ENCODE measurements around the gene ZNF217.
A peak's percentile ranks its signal among the peaks of the same experiment; 100 is the strongest.
"Not testable (repeated sequence)": the region's sequence is repeated elsewhere in the genome, so short reads cannot be mapped to it uniquely, and the experiment has no call there.

Gene ZNF217

GRCh38 chr20:53626584-53626983 is 32.9 kb upstream of the ZNF217 start:
- no peak overlapping the region for H3K9ac ChIP-seq (ENCODE audit: low read depth, low read length)

GRCh38 chr20:53625311-53626129 is 31.9 kb upstream of the ZNF217 start:
- no peak overlapping the region for H3K9ac ChIP-seq (ENCODE audit: low read depth, low read length)
- peaks cover 27% of the 10 kb centered on the region for H3K4me1 ChIP-seq (ENCODE audit: insufficient read depth, low read length)
- no peaks in the 10 kb centered on the region for H3K9me3 ChIP-seq (ENCODE audit: control insufficient read depth, insufficient read depth, low read length)
- H3K36me3 ChIP-seq (ENCODE audit: insufficient read depth, low read length), result no peaks in the 10 kb centered on the region

More at GRCh38 chr20:53626584-53626983, 32.9 kb upstream of the ZNF217 start:
- Histone ChIP-seq H3K4me1 (ENCODE audit: insufficient read depth, low read length) (peaks cover 24% of the 10 kb centered on the region), H3K36me3 (ENCODE audit: insufficient read depth, low read length) (no peaks in the 10 kb centered on the region), H3K9me3 (ENCODE audit: control insufficient read depth, insufficient read depth, low read length) (no peaks in the 10 kb centered on the region)

DNA sequence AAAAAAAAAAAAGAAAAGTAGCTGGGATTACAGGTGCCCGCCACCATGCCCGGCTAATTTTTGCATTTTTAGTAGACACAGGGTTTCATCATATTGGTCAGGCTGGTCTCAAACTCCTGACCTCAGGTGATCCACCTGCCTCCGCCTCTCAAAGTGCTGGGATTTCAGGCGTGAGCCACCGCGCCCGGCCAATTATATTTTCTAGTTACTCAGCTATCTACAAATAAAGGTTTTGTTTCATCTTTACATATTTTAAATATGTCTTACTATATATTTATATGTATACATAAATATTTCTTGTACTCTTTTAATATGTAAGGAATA is 31.2 kb upstream of the ZNF217 start:
- H3K4me1 ChIP-seq (ENCODE audit: insufficient read depth, low read length), result peaks cover 27% of the 10 kb centered on the region
- H3K9me3 ChIP-seq (ENCODE audit: control insufficient read depth, insufficient read depth, low read length); H3K9ac ChIP-seq (ENCODE audit: low read depth, low read length); H3K36me3 ChIP-seq (ENCODE audit: insufficient read depth, low read length): not testable (repeated sequence)

DNA sequence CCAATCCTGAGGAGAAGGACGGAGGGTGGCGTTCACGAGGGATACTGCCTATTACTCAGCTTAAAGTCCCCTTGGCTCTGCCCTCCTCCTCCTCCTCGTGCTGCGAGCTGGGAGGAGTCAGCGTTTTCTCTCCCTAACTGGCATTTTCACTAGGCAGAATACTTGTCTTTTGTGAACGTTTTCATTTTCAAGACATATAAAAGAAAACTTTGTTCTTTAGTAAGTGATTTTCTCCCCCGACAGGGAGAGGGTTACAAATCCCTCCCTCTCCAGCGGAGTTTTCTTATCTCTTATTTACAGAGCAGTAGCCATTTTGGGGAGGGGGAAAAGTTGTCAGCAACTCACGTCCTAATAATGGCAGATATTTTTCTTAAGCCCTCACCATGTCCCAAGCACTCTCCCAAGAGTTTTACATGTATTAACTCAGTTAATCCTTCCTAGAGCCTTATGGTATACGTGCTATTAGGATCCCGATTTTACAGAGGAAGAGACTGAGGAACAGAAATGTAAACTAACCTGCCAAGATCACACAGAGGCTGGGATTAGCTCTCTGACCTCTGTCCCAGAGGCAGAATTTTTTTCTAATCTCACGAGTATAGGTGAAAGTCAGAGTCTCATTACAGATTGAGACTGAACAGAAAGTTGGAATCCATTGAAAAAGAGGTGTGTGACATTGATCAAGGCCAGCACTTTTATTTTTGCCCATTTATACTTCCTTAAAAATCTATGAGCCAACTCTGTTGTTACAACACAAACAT is 30.0 kb upstream of the ZNF217 start:
- Histone ChIP-seq H3K9ac (ENCODE audit: low read depth, low read length) (peak overlapping the region; percentile 79), H3K4me1 (ENCODE audit: insufficient read depth, low read length) (peaks cover 27% of the 10 kb centered on the region)

DNA sequence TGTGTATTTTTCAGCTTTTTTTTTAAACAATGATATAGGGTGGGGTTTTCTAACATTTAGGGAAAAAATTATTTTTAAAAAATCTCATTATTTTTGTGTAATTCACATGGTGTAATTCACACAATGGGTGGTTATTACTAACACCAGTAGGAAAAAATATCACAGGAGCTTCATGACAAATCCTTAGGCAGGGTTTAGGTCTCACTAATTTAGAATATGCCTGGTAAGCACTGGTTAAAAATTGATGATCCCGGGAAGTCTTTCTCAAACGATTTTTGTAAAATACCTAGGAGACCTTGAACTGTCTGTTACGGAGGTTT is 29.5 kb upstream of the ZNF217 start:
- H3K36me3 ChIP-seq (ENCODE audit: insufficient read depth, low read length), result no peaks in the 10 kb centered on the region
- peaks cover 27% of the 10 kb centered on the region for H3K4me1 ChIP-seq (ENCODE audit: insufficient read depth, low read length)
- H3K9me3 ChIP-seq (ENCODE audit: control insufficient read depth, insufficient read depth, low read length), result no peaks in the 10 kb centered on the region
- H3K9ac ChIP-seq (ENCODE audit: low read depth, low read length), result peak overlapping the region; percentile 79

More for the DNA sequence above, 30.0 kb upstream of the ZNF217 start:
- no peaks in the 10 kb centered on the region for H3K36me3 ChIP-seq (ENCODE audit: insufficient read depth, low read length)
- H3K9me3 ChIP-seq (ENCODE audit: control insufficient read depth, insufficient read depth, low read length), result no peaks in the 10 kb centered on the region

DNA sequence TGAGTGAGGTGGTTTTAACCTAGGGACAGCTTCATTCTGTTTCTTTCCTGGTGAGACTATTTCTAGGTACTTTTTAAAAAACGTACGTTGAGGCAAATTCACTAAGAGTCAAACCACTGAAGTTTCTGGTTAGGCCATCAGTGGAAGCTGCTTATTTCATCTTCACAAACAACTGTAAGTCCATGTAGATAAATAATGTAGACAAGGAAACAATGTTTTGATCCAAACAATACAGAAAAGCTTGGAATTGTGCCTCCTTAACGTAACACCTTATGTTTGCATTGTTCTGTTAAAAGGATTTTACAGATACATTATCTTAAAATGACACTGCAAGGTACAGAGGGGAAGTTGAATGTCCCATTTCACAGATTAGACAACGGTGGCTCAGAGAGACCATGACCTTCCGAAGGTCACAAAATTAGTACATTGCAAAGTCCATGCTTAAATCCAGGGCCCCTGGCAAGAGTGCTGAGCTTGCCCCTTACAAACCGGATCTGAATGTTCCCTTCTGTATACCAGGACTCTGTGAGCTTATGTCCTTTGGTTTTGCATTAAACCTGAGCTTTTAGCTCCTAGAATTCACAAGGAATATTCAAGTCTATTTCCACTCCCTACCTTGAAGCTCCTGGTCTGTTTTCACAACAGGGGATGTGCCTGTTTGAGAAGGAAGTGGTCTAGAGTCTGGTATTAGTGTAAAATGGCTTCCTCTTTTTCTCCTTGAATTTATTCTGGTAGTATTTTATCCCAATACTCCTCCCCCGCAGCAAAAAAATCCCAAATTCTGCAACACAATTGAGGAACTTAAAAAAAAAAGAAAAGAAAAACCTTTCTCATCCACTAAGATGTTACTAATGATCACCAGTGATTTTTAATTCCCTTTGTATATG is 28.9 kb upstream of the ZNF217 start:
- Histone ChIP-seq H3K9me3 (ENCODE audit: control insufficient read depth, insufficient read depth, low read length) (no peaks in the 10 kb centered on the region), H3K9ac (ENCODE audit: low read depth, low read length) (peak overlapping the region; percentile 79; the same call in 1 of the 2 replicates), H3K4me1 (ENCODE audit: insufficient read depth, low read length) (peaks cover 27% of the 10 kb centered on the region), H3K36me3 (ENCODE audit: insufficient read depth, low read length) (no peaks in the 10 kb centered on the region)

- no peaks in the 10 kb centered on the region for H3K9me3 ChIP-seq (ENCODE audit: control insufficient read depth, insufficient read depth, low read length)
- H3K9ac ChIP-seq (ENCODE audit: low read depth, low read length), result no peak overlapping the region
- peaks cover 27% of the 10 kb centered on the region for H3K4me1 ChIP-seq (ENCODE audit: insufficient read depth, low read length)
- no peaks in the 10 kb centered on the region for H3K36me3 ChIP-seq (ENCODE audit: insufficient read depth, low read length)
These were observed 28.0 kb upstream of the ZNF217 start for GRCh38 chr20:53621482-53622246.

DNA sequence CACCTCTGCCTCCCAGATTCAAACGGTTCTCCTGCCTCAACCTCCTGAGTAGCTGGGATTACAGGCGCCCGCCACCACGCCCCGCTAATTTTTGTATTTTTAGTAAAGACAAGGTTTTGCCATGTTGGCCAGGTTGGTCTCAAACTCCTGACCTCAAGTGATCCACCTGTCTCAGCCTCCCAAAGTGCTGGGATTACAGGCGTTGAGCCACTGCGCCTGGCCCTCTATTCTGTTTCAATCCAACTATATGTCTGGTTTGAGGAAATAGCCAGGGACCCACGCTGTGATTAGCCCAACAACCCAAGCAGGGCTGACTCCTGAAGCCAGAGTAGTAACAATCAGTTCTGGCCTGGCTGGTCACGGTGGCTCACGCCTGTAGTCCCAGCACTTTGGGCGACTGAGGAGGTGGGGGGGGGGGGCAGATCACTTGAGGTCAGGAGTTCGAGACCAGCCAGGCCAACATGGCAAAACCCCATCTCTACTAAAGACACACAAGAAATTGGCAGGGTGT is 24.9 kb upstream of the ZNF217 start:
- H3K4me1 ChIP-seq (ENCODE audit: insufficient read depth, low read length), result peaks cover 26% of the 10 kb centered on the region
- H3K9ac ChIP-seq (ENCODE audit: low read depth, low read length); H3K36me3 ChIP-seq (ENCODE audit: insufficient read depth, low read length); H3K9me3 ChIP-seq (ENCODE audit: control insufficient read depth, insufficient read depth, low read length): not testable (repeated sequence)

DNA sequence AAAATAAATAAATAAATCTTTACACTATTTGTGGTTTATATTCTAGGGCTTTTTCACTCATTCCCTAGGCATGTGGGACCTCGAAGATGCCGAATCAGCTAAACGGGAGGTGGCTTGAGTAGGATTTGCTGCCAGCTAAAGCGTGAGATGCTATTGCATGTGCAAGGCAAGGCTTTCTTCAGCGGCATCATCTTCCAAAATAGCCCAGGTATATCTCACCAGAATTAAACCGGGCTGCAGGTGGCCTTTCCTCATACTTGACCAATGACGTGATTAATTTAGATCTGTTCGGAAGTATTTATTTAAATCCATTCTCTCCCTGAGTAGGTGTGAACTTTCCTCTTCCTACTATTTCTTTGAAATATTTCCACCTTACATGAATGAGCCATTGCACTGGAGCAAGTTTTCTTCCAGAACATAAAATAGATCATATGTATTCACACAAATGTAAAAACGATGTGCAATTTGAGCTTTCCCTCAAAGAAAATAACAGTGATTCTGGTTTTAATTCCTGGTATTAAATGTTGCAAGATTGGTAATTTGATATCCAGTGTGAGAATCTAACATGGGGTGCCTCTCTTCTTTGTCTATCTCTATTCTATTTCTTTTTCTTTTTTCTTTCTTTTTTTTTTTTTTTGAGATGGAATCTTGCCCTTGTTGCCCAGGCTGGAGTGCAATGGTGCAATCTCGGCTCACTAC is 24.3 kb upstream of the ZNF217 start:
- peaks cover 28% of the 10 kb centered on the region for H3K4me1 ChIP-seq (ENCODE audit: insufficient read depth, low read length)
- H3K9ac ChIP-seq (ENCODE audit: low read depth, low read length), result no peak overlapping the region

GRCh38 chr20:53616489-53616888 is 22.9 kb upstream of the ZNF217 start:
- H3K9me3 ChIP-seq (ENCODE audit: control insufficient read depth, insufficient read depth, low read length); H3K9ac ChIP-seq (ENCODE audit: low read depth, low read length); H3K36me3 ChIP-seq (ENCODE audit: insufficient read depth, low read length): not testable (repeated sequence)
- H3K4me1 ChIP-seq (ENCODE audit: insufficient read depth, low read length), result peaks cover 13% of the 10 kb centered on the region

More for the DNA sequence above, 24.3 kb upstream of the ZNF217 start:
- Histone ChIP-seq H3K9me3 (ENCODE audit: control insufficient read depth, insufficient read depth, low read length) (no peaks in the 10 kb centered on the region), H3K36me3 (ENCODE audit: insufficient read depth, low read length) (no peaks in the 10 kb centered on the region)

GRCh38 chr20:53613748-53614147 is 20.1 kb upstream of the ZNF217 start:
- Histone ChIP-seq H3K36me3 (ENCODE audit: insufficient read depth, low read length) (no peaks in the 10 kb centered on the region), H3K4me1 (ENCODE audit: insufficient read depth, low read length) (peaks cover 22% of the 10 kb centered on the region), H3K9ac (ENCODE audit: low read depth, low read length) (no peak overlapping the region; the same call in 1 of the 2 replicates), H3K9me3 (ENCODE audit: control insufficient read depth, insufficient read depth, low read length) (no peaks in the 10 kb centered on the region)

- H3K4me1 ChIP-seq (ENCODE audit: insufficient read depth, low read length), result peaks cover 22% of the 10 kb centered on the region
- H3K36me3 ChIP-seq (ENCODE audit: insufficient read depth, low read length); H3K9ac ChIP-seq (ENCODE audit: low read depth, low read length): not testable (repeated sequence)
These were observed 18.6 kb upstream of the ZNF217 start for GRCh38 chr20:53612289-53612688.

DNA sequence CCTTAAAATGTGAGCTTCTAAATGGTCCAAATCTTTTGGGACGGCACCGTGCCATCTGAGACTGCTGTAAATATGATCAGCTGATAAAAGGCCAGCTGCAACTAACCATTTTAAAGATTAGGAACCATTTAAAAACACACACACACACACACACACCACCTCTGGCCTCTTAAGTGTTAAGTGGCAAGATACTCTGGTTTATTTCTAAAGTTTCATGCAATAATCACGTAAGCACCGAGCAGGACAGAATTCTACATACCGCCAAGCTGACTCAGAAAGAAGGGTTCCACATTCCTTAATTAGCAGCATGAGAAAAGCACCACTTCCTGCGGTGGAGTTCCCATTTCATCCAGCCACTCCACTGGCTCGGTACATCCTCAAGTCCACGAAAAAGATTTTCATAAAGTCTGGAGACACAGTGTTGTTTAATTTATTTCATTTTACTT is 17.8 kb upstream of the ZNF217 start:
- 0 out of 2 replicates have a peak overlapping the region, but pooled peaks have one; percentile 5 for H3K9ac ChIP-seq (ENCODE audit: low read depth, low read length)

More at GRCh38 chr20:53612289-53612688, 18.6 kb upstream of the ZNF217 start:
- not testable (repeated sequence) for H3K9me3 ChIP-seq (ENCODE audit: control insufficient read depth, insufficient read depth, low read length)

More for the DNA sequence above, 17.8 kb upstream of the ZNF217 start:
- H3K9me3 ChIP-seq (ENCODE audit: control insufficient read depth, insufficient read depth, low read length), result no peaks in the 10 kb centered on the region
- H3K36me3 ChIP-seq (ENCODE audit: insufficient read depth, low read length), result no peaks in the 10 kb centered on the region
- H3K4me1 ChIP-seq (ENCODE audit: insufficient read depth, low read length), result peaks cover 24% of the 10 kb centered on the region
